Osteoblast (primary cell): Measurements from ENCODE around the gene FKBP15. TPM values are rescaled to one million over a fixed set of nuclear protein-coding genes. Genes with fewer than 3 reads are reported as not detected.
A peak's percentile ranks its signal among the peaks of the same experiment; 100 is the strongest.

Source experiments
- DNase-seq: peaks from one replicate; pipeline ENCODE4 v3.0.0; 2011; ENCODE audit warnings: low spot score, mixed read lengths; ENCODE audit not compliant: insufficient read length; ENCODE audit errors: missing footprints
- H2AFZ ChIP-seq: 2 replicates; pipeline ENCODE4 v1.6.0; 2011; ENCODE audit warnings: mild to moderate bottlenecking, low read length
- H3K27ac ChIP-seq: 2 replicates; pipeline ENCODE4 v1.5.1; 2011; ENCODE audit warnings: mild to moderate bottlenecking, low read depth, low read length, moderate library complexity
- H3K27me3 ChIP-seq: 2 replicates; pipeline ENCODE4 v1.6.0; 2012; ENCODE audit warnings: mild to moderate bottlenecking, control low read depth, inconsistent platforms, low read length, moderate library complexity; ENCODE audit not compliant: insufficient read depth
- H3K36me3 ChIP-seq: 2 replicates; pipeline ENCODE4 v1.5.1; 2011; ENCODE audit warnings: mild to moderate bottlenecking, low read length, control low read depth, moderate library complexity; ENCODE audit not compliant: insufficient read depth
- H3K4me1 ChIP-seq: 2 replicates; pipeline ENCODE4 v1.5.1; 2011; ENCODE audit warnings: mild to moderate bottlenecking, low read length, control low read depth, moderate library complexity; ENCODE audit not compliant: insufficient read depth
- H3K4me2 ChIP-seq: 2 replicates; pipeline ENCODE4 v1.6.0; 2011; ENCODE audit warnings: mild to moderate bottlenecking, low read length; ENCODE audit not compliant: insufficient read depth
- H3K4me3 ChIP-seq: fragments of 200-600 bp; sonication (generic); 3 replicates; pipeline ENCODE4 v1.5.1; 2012; ENCODE audit warnings: mild to moderate bottlenecking, low read length, inconsistent platforms; ENCODE audit not compliant: insufficient read depth
- H3K79me2 ChIP-seq: 2 replicates; pipeline ENCODE4 v1.6.0; 2012; ENCODE audit warnings: mild to moderate bottlenecking, low read length, control low read depth, inconsistent platforms; ENCODE audit not compliant: insufficient read depth
- H3K9me3 ChIP-seq: 2 replicates; pipeline ENCODE4 v1.5.1; 2011; ENCODE audit warnings: low read depth, low read length, control low read depth
- H4K20me1 ChIP-seq: 2 replicates; pipeline ENCODE4 v1.6.0; 2012; ENCODE audit warnings: mild to moderate bottlenecking, low read length, control low read depth; ENCODE audit not compliant: insufficient read depth
- CTCF ChIP-seq: IDR thresholded peaks from 2 replicates; pipeline ENCODE4 v1.5.1; 2011; ENCODE audit warnings: mild to moderate bottlenecking, low read depth, low read length, moderate library complexity; ENCODE audit errors: extremely low read depth
- total RNA-seq: library from RNA; depleted of rRNA; stranded (reverse); fragments of >200 nt; gene quantifications from 2 replicates; pipeline ENCODE4 v1.2.3, GENCODE V29; 2012

The FKBP15 gene
- total RNA-seq, 1 donor: 31.8 TPM

GRCh38 chr9:113222482-113222841, 1.4 kb upstream of the FKBP15 start:
- Histone ChIP-seq H3K36me3 (peaks cover 8% of the 10 kb centered on the region), H3K79me2 (peaks cover 95% of the 10 kb centered on the region), H4K20me1 (peaks cover 6% of the 10 kb centered on the region), H3K27me3 (no peaks in the 10 kb centered on the region), H3K4me1 (peaks cover 34% of the 10 kb centered on the region), H2AFZ (peak overlapping the region; percentile 96), H3K4me3 (peak overlapping the region; percentile 97), H3K4me2 (peak overlapping the region; percentile 89), H3K27ac (peak overlapping the region; percentile 92), H3K9me3 (no peaks in the 10 kb centered on the region)
- peak; percentile 6 for DNase-seq
- TF ChIP-seq CTCF: no peak

GRCh38 chr9:113221800-113222481, 864 bp upstream of the FKBP15 start:
- H4K20me1 ChIP-seq: peaks cover 6% of the 10 kb centered on the region
- no peaks in the 10 kb centered on the region for H3K9me3 ChIP-seq
- peaks cover 34% of the 10 kb centered on the region for H3K4me1 ChIP-seq
- H2AFZ ChIP-seq: peak overlapping the region; percentile 96
- H3K27ac ChIP-seq: peak overlapping the region; percentile 92
- peaks cover 92% of the 10 kb centered on the region for H3K79me2 ChIP-seq
- H3K4me3 ChIP-seq: peak overlapping the region; percentile 97
- DNase-seq: peak; percentile 57
- H3K27me3 ChIP-seq: no peaks in the 10 kb centered on the region
- H3K36me3 ChIP-seq: peaks cover 8% of the 10 kb centered on the region
- H3K4me2 ChIP-seq: peak overlapping the region; percentile 89
- no peak for TF ChIP-seq CTCF

GRCh38 chr9:113220467-113221002, 542 bp downstream of the FKBP15 start:
- peak; percentile 47 for DNase-seq
- Histone ChIP-seq H3K27me3 (no peaks in the 10 kb centered on the region), H3K9me3 (no peaks in the 10 kb centered on the region), H3K27ac (peak overlapping the region; percentile 92), H2AFZ (peak overlapping the region; percentile 97), H3K36me3 (peaks cover 8% of the 10 kb centered on the region), H3K4me1 (peaks cover 28% of the 10 kb centered on the region), H3K79me2 (peaks cover 91% of the 10 kb centered on the region), H3K4me2 (peak overlapping the region; percentile 98), H3K4me3 (peak overlapping the region; percentile 97), H4K20me1 (peaks cover 6% of the 10 kb centered on the region)
- TF ChIP-seq CTCF: no peak

- H3K4me3 ChIP-seq: peak overlapping the region; percentile 97
- no peak for DNase-seq
- H3K79me2 ChIP-seq: peaks cover 89% of the 10 kb centered on the region
- no peak overlapping the region for H2AFZ ChIP-seq
- peak overlapping the region; percentile 98 for H3K4me2 ChIP-seq
- peaks cover 28% of the 10 kb centered on the region for H3K4me1 ChIP-seq
- H3K27ac ChIP-seq: peak overlapping the region; percentile 92
- peaks cover 5% of the 10 kb centered on the region for H3K36me3 ChIP-seq
- no peaks in the 10 kb centered on the region for H3K27me3 ChIP-seq
- H4K20me1 ChIP-seq: peaks cover 6% of the 10 kb centered on the region
- TF ChIP-seq CTCF: no peak
- H3K9me3 ChIP-seq: no peaks in the 10 kb centered on the region
These were observed 1.1 kb downstream of the FKBP15 start for GRCh38 chr9:113219969-113220368.
